Globus pallidus (tissue), 1 donor: ENCODE measurements around the gene FBXL17.

Experiments
- DNase-seq: peaks from one replicate; pipeline ENCODE4 v3.0.0-alpha.2; 2015; ENCODE audit warnings: low spot score

The FBXL17 gene

DNA sequence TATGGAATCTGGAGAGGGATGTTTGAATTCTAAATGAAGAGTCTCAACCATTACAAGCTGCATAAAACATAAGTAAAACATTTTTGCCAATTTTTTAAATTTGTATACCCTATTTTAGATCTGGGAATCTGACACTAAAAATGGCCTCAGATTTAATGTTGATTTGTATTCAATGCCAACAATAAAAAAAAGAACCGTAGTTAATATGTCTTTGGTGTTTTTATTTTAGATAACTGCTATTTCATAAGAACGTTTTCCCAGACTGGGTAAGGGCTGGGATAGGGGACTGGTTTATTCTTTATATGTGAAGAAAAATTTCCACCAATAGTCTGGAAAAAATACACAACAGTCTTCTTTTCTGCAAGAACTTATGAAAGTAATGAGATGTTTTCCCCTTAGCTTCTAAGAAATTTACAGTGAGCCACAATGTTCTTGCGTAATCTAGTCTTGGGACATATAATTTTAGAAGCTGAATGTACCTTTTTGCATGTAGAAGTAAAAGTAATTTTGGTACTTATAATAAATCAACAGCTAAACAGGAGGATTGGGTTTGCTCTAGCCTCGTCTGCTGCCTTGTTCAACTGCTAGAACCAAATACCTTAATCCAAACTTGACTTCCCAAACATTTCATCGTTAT, 466.6 kb downstream of the FBXL17 start:
- no peak for DNase-seq

DNA sequence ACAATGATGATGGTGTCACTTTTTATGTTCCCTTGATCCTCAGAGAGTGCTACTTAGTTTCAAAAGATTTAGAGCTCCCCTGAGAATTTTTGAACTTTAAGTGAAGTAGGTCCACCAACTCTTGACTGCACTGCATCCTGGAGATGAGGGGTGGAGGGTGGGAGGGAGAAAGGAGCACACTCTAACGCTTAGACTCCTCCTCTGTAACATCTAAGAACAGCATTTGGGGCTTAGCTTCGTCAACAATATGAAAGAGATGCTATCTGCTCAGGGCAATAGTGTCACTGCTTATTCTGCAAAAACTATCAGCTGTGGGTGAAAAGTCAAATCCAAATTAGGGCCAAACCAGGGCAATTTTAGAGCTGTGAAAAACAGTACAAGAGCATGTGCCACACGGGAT, 468.4 kb downstream of the FBXL17 start:
- no peak for DNase-seq

- no peak for DNase-seq
Observed at GRCh38 chr5:107900721-107901120, 481.2 kb downstream of the FBXL17 start.

GRCh38 chr5:107894361-107894760, 487.5 kb downstream of the FBXL17 start:
- no peak for DNase-seq

DNA sequence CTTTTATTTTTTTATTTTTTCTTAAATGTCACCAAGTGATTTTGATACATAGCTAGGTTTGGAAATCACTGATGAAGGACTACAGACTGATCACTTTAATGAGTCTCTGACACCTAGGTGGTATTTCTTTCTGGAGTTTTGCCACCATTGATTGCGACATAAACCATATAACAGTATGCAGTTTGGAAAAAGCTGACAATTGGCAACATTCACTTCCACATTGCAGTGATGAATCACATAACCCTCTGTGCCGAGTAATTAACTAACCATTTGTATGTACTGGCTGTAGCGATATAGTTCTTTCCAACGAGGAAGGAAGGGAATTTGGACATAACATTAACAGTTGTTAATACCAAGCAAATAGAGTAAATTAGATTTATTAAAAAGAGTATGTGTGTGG, 488.3 kb downstream of the FBXL17 start:
- DNase-seq: no peak

DNA sequence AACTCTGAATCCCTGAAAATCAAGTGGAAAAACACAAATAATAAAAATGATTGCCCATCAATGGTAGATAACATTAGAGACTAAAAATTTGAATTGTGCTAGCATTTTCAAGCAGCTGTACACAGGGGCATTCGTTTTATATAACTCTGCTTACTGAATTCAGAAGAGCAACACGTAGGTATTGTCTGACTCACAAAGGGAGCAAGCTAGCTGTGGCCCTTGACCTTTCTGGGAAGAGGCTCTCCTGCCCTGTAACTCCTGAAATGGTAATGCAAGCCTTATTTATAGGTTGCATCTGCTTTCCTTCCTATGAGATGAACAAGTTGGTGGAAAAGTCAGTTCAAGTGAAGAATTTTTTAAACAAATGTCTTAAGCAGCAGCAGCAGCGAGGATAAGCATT, 492.5 kb downstream of the FBXL17 start:
- DNase-seq: no peak

GRCh38 chr5:107888541-107888940, 493.4 kb downstream of the FBXL17 start:
- no peak for DNase-seq

DNA sequence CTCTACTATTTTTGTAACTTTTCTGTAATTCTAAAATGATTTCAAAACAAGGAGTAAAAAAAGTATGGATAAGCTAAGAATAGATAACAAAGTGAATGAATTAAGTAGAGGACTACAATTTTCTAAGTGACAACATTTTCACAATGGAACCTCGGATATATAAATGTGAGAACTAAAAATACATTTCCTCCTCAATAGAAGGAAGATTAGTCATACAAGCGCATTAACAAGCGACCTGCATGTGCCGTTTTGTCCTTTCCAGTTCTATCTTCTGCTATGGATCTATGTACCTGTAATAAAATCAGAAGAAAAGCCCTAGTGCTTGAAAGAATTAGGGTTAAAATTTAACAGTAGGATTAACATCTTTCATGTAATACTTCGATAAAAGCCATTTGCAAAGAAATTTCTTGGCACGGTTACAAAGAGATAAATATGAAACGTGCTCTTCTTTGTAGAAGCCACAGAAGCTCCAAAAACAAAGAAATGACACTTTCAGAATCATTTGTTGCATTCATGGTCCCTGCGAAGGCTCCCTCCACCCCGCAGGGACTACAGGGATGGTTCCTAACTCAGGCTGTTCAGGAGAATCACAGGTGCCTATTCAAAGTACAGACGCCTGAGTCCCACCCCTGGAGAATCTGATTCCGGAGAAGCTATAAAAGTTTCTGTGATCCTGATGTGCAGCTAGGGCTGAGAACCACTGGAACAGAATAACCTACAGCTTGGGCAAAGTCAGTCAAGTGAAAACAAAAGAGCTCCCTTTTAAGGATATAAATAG, 494.5 kb downstream of the FBXL17 start:
- DNase-seq: no peak

DNA sequence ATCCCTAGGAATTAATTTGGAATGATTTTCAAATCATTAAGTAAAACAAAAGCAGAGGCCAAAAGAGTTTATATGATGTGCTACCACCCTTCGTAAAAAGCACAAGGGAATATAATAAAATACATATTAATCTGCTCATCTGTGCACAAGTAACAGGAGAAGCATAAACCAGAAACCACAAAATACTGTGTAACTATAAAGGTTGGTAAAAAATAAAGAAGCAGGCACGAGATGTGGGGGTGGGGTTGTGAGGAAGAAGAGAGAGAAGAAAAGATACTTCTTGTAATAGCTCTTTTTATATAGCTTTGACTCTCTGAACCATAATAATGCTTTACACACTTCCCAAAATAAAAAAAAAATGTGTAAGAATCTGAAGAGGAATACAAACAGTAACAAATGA, 496.3 kb downstream of the FBXL17 start:
- no peak for DNase-seq

DNA sequence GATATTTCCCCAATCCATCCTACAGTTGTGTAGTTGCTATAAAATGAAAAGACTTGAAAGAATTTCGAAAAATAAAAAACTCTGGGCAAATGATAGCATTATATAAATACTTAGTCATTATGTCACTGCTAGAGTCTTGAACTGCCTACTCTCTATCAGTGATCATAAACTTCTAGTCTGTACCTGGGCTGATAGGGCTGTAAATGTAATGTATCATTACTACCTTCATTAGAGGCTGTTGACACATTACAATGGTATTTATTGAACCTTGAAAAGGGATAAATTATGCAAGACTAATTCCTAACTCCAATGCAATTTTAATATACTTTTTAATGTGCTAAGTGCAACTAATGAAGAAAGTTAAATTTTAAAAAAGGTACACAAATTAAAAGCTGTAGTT, 497.0 kb downstream of the FBXL17 start:
- DNase-seq: no peak

- peak; percentile 39 for DNase-seq
Observed at GRCh38 chr5:107878661-107879060, 503.2 kb downstream of the FBXL17 start.

- DNase-seq: no peak
Observed at GRCh38 chr5:107876906-107877305, 505.0 kb downstream of the FBXL17 start.

DNA sequence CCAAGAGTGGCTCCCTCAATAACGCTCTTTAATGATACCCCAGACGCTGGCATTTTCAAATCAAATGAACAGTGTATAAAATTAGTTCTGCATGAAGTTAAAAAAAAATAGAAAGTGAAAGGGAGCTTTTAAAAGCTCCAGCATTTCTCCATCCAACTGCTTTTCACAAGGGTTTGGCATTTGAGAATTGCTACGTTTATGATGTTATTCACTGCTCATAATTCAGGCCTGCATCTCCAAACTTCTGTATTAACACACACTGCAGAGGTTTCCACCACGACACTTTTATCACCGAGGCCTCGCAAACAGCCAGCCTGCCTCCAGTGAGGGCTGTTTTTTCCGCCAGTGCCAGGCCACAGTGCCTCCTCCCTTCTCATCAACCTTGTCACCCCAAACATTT, 505.6 kb downstream of the FBXL17 start:
- DNase-seq: no peak

GRCh38 chr5:107875833-107876232, 506.1 kb downstream of the FBXL17 start:
- DNase-seq: no peak

- DNase-seq: no peak
Observed at GRCh38 chr5:107874795-107875194, 507.1 kb downstream of the FBXL17 start.

DNA sequence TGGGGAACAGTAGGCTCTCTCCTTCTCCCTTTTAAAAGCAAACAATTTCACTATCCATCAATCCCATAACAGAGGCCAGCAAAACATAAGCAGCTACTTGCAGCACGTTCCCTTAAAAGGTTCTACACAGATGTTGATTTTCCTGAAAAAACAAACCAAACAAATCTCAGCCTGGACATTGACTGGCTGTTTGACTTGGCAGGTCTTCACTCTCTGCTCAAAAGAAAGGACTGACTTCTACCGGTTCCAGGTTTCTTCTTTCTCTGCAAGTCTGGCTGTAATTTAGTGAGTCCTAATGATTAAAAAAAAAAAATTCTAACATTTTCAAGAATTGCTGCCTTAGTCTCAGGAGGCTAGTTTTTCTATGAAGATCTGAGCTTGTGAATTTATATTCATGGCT, 508.0 kb downstream of the FBXL17 start:
- no peak for DNase-seq

DNA sequence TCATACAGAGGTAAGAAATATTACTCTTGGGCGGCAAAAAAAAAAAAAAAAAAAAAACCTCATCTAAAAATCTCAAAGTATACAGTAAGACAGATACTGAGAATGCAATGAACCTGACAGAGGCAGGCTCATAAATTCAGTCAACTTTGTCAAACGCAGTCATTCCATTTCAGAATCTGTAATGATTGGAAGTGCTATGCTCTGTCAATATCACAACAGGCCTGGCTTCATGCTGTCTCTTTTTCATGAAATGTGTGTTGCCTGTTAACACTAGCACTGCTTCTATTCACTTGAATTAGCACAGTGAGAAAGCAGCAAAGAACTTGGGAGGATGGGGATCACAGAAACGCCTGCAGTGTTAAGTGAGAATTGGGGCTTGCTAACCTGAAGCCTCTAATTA, 510.9 kb downstream of the FBXL17 start:
- no peak for DNase-seq

GRCh38 chr5:107869438-107870115, 512.3 kb downstream of the FBXL17 start:
- DNase-seq: no peak

GRCh38 chr5:107868650-107869409, 513.1 kb downstream of the FBXL17 start:
- DNase-seq: no peak

DNA sequence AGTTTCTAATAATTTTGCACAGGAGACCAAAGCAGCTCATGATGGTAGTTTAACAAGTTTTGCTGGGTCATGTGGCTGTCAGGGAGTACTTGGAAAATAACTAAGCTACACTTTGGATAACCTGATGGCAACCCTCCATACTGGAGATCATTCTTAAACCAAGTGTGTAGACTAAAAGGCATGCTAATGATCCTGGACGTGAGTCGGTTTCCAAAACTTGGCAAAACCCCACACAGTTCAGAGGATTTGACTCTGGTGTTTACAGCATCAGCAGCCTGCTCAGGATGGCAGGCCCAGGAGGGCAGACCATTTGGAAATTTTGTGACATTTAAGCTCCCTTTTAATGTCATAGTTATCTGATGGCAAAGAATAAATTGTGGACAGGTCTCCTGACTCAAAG, 514.6 kb downstream of the FBXL17 start:
- no peak for DNase-seq

DNA sequence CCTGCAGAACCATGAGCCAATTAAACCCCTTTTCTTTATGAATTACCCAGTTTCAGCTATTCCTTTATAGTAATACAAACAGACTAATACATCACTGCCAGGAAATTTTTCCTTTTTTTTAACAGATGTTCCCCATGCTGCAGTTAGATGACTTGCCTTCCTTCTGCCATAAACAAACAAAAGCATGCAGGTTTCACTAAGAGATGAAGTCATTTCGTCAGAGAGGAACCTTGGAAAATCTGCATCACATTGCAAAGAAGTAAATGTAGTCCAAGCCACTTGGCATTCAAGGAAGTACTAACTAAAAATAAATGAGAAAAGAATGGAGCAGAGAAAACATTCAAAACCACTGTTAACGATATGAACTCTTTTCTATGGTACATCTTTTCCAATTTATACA, 517.1 kb downstream of the FBXL17 start:
- no peak for DNase-seq

- DNase-seq: no peak
Observed at GRCh38 chr5:107863125-107863524, 518.8 kb downstream of the FBXL17 start.

DNA sequence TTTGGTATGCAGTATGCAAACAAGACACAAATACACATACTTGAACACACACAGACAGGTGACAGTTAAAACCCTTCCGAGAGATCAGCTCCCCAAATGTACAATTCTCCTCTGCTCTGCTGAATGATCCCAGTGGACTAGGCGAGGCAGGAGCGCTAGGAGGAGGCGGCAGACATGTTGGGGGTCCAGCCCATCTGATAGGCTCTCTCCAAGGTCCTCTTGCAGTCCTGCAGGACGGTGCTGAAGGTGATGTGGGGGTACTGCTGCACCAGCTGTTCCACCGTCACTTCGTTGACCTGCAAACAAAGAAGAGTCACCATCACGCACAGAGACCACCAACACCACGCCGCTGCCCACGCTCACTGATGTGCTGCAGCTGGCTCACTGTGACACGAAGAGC, 520.3 kb downstream of the FBXL17 start:
- no peak for DNase-seq
